ENCODE results near the gene WNT9B. TPM values are rescaled to one million over a fixed set of nuclear protein-coding genes. Genes with fewer than 3 reads are reported as not detected.
"Not testable (repeated sequence)": the region's sequence is repeated elsewhere in the genome, so short reads cannot be mapped to it uniquely, and the experiment has no call there.

WNT9B gene
- total RNA-seq, 1 donor from 2014 or later, result not detected

- no peak overlapping the region for H3K4me3 ChIP-seq
- Mint-ChIP-seq H3K27me3 (ENCODE audit: insufficient read depth, low read depth) (peaks cover 41% of the 10 kb centered on the region), H3K9me3 (peaks cover 21% of the 10 kb centered on the region), H3K4me3 (no peak overlapping the region), H3K27ac (no peak overlapping the region), H3K4me1 (peaks cover 25% of the 10 kb centered on the region), H3K36me3 (peaks cover 8% of the 10 kb centered on the region)
- H3K79me2 ChIP-seq (ENCODE audit: low read depth), result no peaks in the 10 kb centered on the region
- no peak overlapping the region for H3K4me2 ChIP-seq
- H3F3A ChIP-seq (ENCODE audit: low read depth), result no peaks in the 10 kb centered on the region
- no peaks in the 10 kb centered on the region for H3K9me3 ChIP-seq (ENCODE audit: low read depth)
- no peaks in the 10 kb centered on the region for H3K36me3 ChIP-seq
- H4K20me1 ChIP-seq (ENCODE audit: low read depth), result peaks cover 11% of the 10 kb centered on the region
- H3K9ac ChIP-seq, result no peak overlapping the region
- no peak overlapping the region for H3K27ac ChIP-seq
- no peaks in the 10 kb centered on the region for H3K4me1 ChIP-seq
- no peak for TF ChIP-seq CTCF (IDR thresholded peaks at IDR 0.05)
- H3K27me3 ChIP-seq, result peaks cover 56% of the 10 kb centered on the region
- DNase-seq (ENCODE audit: low spot score), result no peak
- no peak overlapping the region for H2AFZ ChIP-seq (replicated peaks)
Measured at GRCh38 chr17:46839211-46839610, 12.2 kb upstream of the WNT9B start.

GRCh38 chr17:46840596-46840995 is 10.8 kb upstream of the WNT9B start:
- Mint-ChIP-seq H3K9me3 (peaks cover 21% of the 10 kb centered on the region), H3K4me1 (peaks cover 14% of the 10 kb centered on the region)

GRCh38 chr17:46841561-46842379 is 9.6 kb upstream of the WNT9B start:
- peak overlapping the region; percentile 50 for H3K4me2 ChIP-seq
- peak; percentile 77 for DNase-seq (ENCODE audit: low spot score)
- H2AFZ ChIP-seq (replicated peaks), result peak overlapping the region; percentile 10
- TF ChIP-seq CTCF (IDR thresholded peaks at IDR 0.05) (peak; percentile 90), EZH2phosphoT487 (IDR thresholded peaks at IDR 0.05) (no peak), EZH2 (IDR thresholded peaks at IDR 0.05) (peak; percentile 56)
- no peak overlapping the region for H3K27ac ChIP-seq
- Mint-ChIP-seq H3K4me1 (peaks cover 4% of the 10 kb centered on the region), H3K36me3 (peaks cover 8% of the 10 kb centered on the region), H3K27me3 (ENCODE audit: insufficient read depth, low read depth) (peaks cover 37% of the 10 kb centered on the region), H3K9me3 (peaks cover 21% of the 10 kb centered on the region), H3K4me3 (peak overlapping the region; percentile 67), H3K27ac (no peak overlapping the region)
- no peaks in the 10 kb centered on the region for H3K4me1 ChIP-seq
- no peak overlapping the region for H3K9ac ChIP-seq
- no peaks in the 10 kb centered on the region for H3K79me2 ChIP-seq (ENCODE audit: low read depth)
- peak overlapping the region; percentile 22 for H3K4me3 ChIP-seq
- H3K27me3 ChIP-seq, result peaks cover 43% of the 10 kb centered on the region
- H3F3A ChIP-seq (ENCODE audit: low read depth), result no peaks in the 10 kb centered on the region
- H3K36me3 ChIP-seq, result no peaks in the 10 kb centered on the region
- no peaks in the 10 kb centered on the region for H3K9me3 ChIP-seq (ENCODE audit: low read depth)
- no peaks in the 10 kb centered on the region for H4K20me1 ChIP-seq (ENCODE audit: low read depth)

More at GRCh38 chr17:46840596-46840995, 10.8 kb upstream of the WNT9B start:
- H3K27ac Mint-ChIP-seq; H3K27ac ChIP-seq; H4K20me1 ChIP-seq (ENCODE audit: low read depth); H2AFZ ChIP-seq (replicated peaks); H3K36me3 ChIP-seq; H3K9ac ChIP-seq; H3K36me3 Mint-ChIP-seq; H3F3A ChIP-seq (ENCODE audit: low read depth); H3K4me3 ChIP-seq; H3K79me2 ChIP-seq (ENCODE audit: low read depth); DNase-seq (ENCODE audit: low spot score); H3K4me3 Mint-ChIP-seq; H3K4me1 ChIP-seq; H3K4me2 ChIP-seq; H3K9me3 ChIP-seq (ENCODE audit: low read depth): not testable (repeated sequence)
- H3K27me3 ChIP-seq, result peaks cover 42% of the 10 kb centered on the region
- peaks cover 38% of the 10 kb centered on the region for H3K27me3 Mint-ChIP-seq (ENCODE audit: insufficient read depth, low read depth)

- H3K4me2 ChIP-seq, result no peak overlapping the region
- no peaks in the 10 kb centered on the region for H3K36me3 ChIP-seq
- peaks cover 52% of the 10 kb centered on the region for H3K27me3 ChIP-seq
- H2AFZ ChIP-seq (replicated peaks), result no peak overlapping the region
- no peaks in the 10 kb centered on the region for H3F3A ChIP-seq (ENCODE audit: low read depth)
- no peaks in the 10 kb centered on the region for H3K9me3 ChIP-seq (ENCODE audit: low read depth)
- peaks cover 4% of the 10 kb centered on the region for H3K4me1 Mint-ChIP-seq
- no peak for TF ChIP-seq EZH2phosphoT487 (IDR thresholded peaks at IDR 0.05)
- peak; percentile 60 for TF ChIP-seq CTCF (IDR thresholded peaks at IDR 0.05)
- H3K36me3 Mint-ChIP-seq, result peaks cover 8% of the 10 kb centered on the region
- no peak overlapping the region for H3K9ac ChIP-seq
- no peak overlapping the region for H3K27ac Mint-ChIP-seq
- DNase-seq (ENCODE audit: low spot score), result no peak
- H3K4me3 Mint-ChIP-seq, result no peak overlapping the region
- peaks cover 45% of the 10 kb centered on the region for H3K27me3 Mint-ChIP-seq (ENCODE audit: insufficient read depth, low read depth)
- H4K20me1 ChIP-seq (ENCODE audit: low read depth), result no peaks in the 10 kb centered on the region
- no peaks in the 10 kb centered on the region for H3K4me1 ChIP-seq
- no peak overlapping the region for H3K27ac ChIP-seq
- no peak overlapping the region for H3K4me3 ChIP-seq
- H3K9me3 Mint-ChIP-seq, result peaks cover 21% of the 10 kb centered on the region
- H3K79me2 ChIP-seq (ENCODE audit: low read depth), result no peaks in the 10 kb centered on the region
Measured at GRCh38 chr17:46842835-46843234, 8.5 kb upstream of the WNT9B start.
